ENCODE measurements around the gene NTM. TPM values are rescaled to one million over a fixed set of nuclear protein-coding genes. Genes with fewer than 3 reads are reported as not detected.

Gene NTM
- total RNA-seq, 1 experiment from 2014 or later: 16.4 TPM

- TF ChIP-seq FOXP4 (CRISPR knock-in tag; IDR thresholded peaks at IDR 0.05) (no peak), ESRRA (CRISPR knock-in tag; IDR thresholded peaks at IDR 0.05; ENCODE audit: borderline replicate concordance) (no peak)
Observed at GRCh38 chr11:131991606-131992005, 621.2 kb downstream of the NTM start (continued).

DNA sequence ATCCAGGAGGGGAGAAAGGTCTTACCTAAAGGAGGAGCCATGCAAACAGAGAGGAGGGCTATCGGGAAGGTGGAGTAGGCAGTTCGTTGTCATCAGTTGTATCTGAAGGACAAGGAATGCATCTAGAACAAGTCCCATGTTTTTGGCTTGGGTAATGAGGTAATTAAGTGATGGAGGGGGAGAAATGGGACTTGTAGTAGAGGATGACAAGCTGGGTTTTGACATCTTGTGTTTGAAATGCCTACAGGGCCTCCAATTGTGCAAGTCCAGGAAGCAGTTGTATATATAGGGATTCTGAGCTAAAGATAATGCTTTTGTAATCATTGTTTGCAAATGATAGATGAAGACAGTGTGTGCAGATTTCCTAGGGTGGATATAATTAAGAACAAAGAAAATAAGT is 622.8 kb downstream of the NTM start:
- ChIA-PET POLR2A (no interaction called here), CTCF (no interaction called here)
- no peak for DNase-seq (ENCODE audit: low spot score)
- H3K36me3 Mint-ChIP-seq: no peaks in the 10 kb centered on the region; the same call in 1 of the 2 replicates
- TF ChIP-seq JUN (CRISPR knock-in tag; IDR thresholded peaks at IDR 0.05): no peak
- TF ChIP-seq IRF1 (CRISPR knock-in tag; IDR thresholded peaks at IDR 0.05): no peak
- TF ChIP-seq ZNF263 (CRISPR knock-in tag; IDR thresholded peaks at IDR 0.05; ENCODE audit: low read depth): no peak
- no peak for TF ChIP-seq HMGA2 (CRISPR knock-in tag; IDR thresholded peaks at IDR 0.05)
- TF ChIP-seq MXD4 (CRISPR knock-in tag; IDR thresholded peaks at IDR 0.05; ENCODE audit: borderline replicate concordance): no peak
- TF ChIP-seq GTF2I (CRISPR knock-in tag; conservative IDR thresholded peaks at IDR 0.05): no peak
- no peak for TF ChIP-seq NFATC4 (CRISPR knock-in tag; IDR thresholded peaks at IDR 0.05)
- TF ChIP-seq OVOL2 (CRISPR knock-in tag; IDR thresholded peaks at IDR 0.05; ENCODE audit: borderline replicate concordance): no peak
- TF ChIP-seq NR1H2 (CRISPR knock-in tag; IDR thresholded peaks at IDR 0.05): no peak
- TF ChIP-seq, protein P1, sequence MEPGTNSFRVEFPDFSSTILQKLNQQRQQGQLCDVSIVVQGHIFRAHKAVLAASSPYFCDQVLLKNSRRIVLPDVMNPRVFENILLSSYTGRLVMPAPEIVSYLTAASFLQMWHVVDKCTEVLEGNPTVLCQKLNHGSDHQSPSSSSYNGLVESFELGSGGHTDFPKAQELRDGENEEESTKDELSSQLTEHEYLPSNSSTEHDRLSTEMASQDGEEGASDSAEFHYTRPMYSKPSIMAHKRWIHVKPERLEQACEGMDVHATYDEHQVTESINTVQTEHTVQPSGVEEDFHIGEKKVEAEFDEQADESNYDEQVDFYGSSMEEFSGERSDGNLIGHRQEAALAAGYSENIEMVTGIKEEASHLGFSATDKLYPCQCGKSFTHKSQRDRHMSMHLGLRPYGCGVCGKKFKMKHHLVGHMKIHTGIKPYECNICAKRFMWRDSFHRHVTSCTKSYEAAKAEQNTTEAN (CRISPR knock-in tag; IDR thresholded peaks at IDR 0.05): no peak
- TF ChIP-seq ZNF317 (CRISPR knock-in tag; IDR thresholded peaks at IDR 0.05; ENCODE audit: borderline replicate concordance, low read depth): no peak
- TF ChIP-seq ETV6 (CRISPR knock-in tag; IDR thresholded peaks at IDR 0.05): no peak
- no peak for TF ChIP-seq ZBTB21 (CRISPR knock-in tag; IDR thresholded peaks at IDR 0.05; ENCODE audit: borderline replicate concordance)
- no peak for TF ChIP-seq SMAD4 (CRISPR knock-in tag; IDR thresholded peaks at IDR 0.05)
- no peak overlapping the region for H3K27ac Mint-ChIP-seq
- no peaks in the 10 kb centered on the region; the same call in 1 of the 2 replicates for H3K4me1 Mint-ChIP-seq
- H3K4me3 Mint-ChIP-seq: no peak overlapping the region
- peaks cover 6% of the 10 kb centered on the region for H3K27me3 Mint-ChIP-seq (ENCODE audit: low read depth)
- ATAC-seq: no peak
- H3K9me3 Mint-ChIP-seq: no peaks in the 10 kb centered on the region; the same call in 1 of the 2 replicates

GRCh38 chr11:131998020-131998419 is 627.6 kb downstream of the NTM start:
- POLR2A ChIA-PET: no interaction called here
- CTCF ChIA-PET: interaction anchor here (1.1 kb wide), 1 partner anchor 87 kb away, joined by 3 read pairs; no protein-coding TSS in a partner anchor
- ATAC-seq (no peak), DNase-seq (ENCODE audit: low spot score) (no peak)
- H3K27ac Mint-ChIP-seq: no peak overlapping the region
- H3K4me1 Mint-ChIP-seq: no peaks in the 10 kb centered on the region; the same call in 1 of the 2 replicates
- peaks cover 6% of the 10 kb centered on the region for H3K27me3 Mint-ChIP-seq (ENCODE audit: low read depth)
- no peaks in the 10 kb centered on the region; the same call in 1 of the 2 replicates for H3K9me3 Mint-ChIP-seq
- no peak overlapping the region for H3K4me3 Mint-ChIP-seq
- no peaks in the 10 kb centered on the region; the same call in 1 of the 2 replicates for H3K36me3 Mint-ChIP-seq
- TF ChIP-seq NFATC4 (CRISPR knock-in tag; IDR thresholded peaks at IDR 0.05) (no peak), HMGA2 (CRISPR knock-in tag; IDR thresholded peaks at IDR 0.05) (no peak), GABPB1 (CRISPR knock-in tag; IDR thresholded peaks at IDR 0.05) (no peak), TEAD4 (CRISPR knock-in tag; IDR thresholded peaks at IDR 0.05) (no peak), NFYB (CRISPR knock-in tag; conservative IDR thresholded peaks at IDR 0.05; ENCODE audit: low read depth) (no peak), CREM (CRISPR knock-in tag; IDR thresholded peaks at IDR 0.05) (no peak), NR2C2 (CRISPR knock-in tag; IDR thresholded peaks at IDR 0.05) (no peak), TEAD1 (CRISPR knock-in tag; IDR thresholded peaks at IDR 0.05) (no peak), PRRX2 (CRISPR knock-in tag; IDR thresholded peaks at IDR 0.05) (no peak), NR3C1 (CRISPR knock-in tag; conservative IDR thresholded peaks at IDR 0.05; ENCODE audit: low read depth) (no peak), MLX (CRISPR knock-in tag; IDR thresholded peaks at IDR 0.05) (no peak), MYBL2 (CRISPR knock-in tag; IDR thresholded peaks at IDR 0.05) (no peak)
- TF ChIP-seq, protein P2, sequence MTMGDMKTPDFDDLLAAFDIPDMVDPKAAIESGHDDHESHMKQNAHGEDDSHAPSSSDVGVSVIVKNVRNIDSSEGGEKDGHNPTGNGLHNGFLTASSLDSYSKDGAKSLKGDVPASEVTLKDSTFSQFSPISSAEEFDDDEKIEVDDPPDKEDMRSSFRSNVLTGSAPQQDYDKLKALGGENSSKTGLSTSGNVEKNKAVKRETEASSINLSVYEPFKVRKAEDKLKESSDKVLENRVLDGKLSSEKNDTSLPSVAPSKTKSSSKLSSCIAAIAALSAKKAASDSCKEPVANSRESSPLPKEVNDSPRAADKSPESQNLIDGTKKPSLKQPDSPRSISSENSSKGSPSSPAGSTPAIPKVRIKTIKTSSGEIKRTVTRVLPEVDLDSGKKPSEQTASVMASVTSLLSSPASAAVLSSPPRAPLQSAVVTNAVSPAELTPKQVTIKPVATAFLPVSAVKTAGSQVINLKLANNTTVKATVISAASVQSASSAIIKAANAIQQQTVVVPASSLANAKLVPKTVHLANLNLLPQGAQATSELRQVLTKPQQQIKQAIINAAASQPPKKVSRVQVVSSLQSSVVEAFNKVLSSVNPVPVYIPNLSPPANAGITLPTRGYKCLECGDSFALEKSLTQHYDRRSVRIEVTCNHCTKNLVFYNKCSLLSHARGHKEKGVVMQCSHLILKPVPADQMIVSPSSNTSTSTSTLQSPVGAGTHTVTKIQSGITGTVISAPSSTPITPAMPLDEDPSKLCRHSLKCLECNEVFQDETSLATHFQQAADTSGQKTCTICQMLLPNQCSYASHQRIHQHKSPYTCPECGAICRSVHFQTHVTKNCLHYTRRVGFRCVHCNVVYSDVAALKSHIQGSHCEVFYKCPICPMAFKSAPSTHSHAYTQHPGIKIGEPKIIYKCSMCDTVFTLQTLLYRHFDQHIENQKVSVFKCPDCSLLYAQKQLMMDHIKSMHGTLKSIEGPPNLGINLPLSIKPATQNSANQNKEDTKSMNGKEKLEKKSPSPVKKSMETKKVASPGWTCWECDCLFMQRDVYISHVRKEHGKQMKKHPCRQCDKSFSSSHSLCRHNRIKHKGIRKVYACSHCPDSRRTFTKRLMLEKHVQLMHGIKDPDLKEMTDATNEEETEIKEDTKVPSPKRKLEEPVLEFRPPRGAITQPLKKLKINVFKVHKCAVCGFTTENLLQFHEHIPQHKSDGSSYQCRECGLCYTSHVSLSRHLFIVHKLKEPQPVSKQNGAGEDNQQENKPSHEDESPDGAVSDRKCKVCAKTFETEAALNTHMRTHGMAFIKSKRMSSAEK (CRISPR knock-in tag; IDR thresholded peaks at IDR 0.05; ENCODE audit: borderline replicate concordance): no peak
